Naive thymus-derived CD8-positive, alpha-beta T cell (primary cell): ENCODE measurements around the gene ZBTB7A. TPM values are rescaled to one million over a fixed set of nuclear protein-coding genes. Genes with fewer than 3 reads are reported as not detected.

Experiments used
- ATAC-seq, 2 donors: fragments of 150-1000 bp; cut with Tn5 transposase in 1 of 2; sonication (Bioruptor Pico), chemical (Tn5 transposase) in 1 of 2; 1 replicate in 1 of 2; 2 replicates in 1 of 2; pipeline ENCODE4 v1.10.0; 2021; ENCODE audit warnings: mild to moderate bottlenecking in 2 of 2, moderate library complexity in 2 of 2
- POLR2A ChIA-PET: fragments of 350-600 bp; sonication (Branson Sonifier 250); formaldehyde crosslinking; loops from one replicate; lab custom pipeline; 2021; ENCODE audit warnings: antibody characterized with exemption; lab: Charles Lee
- DNase-seq, 10 donors: peaks; one replicate each; pipeline versions ENCODE4 v3.0.0 to v3.0.0-alpha.2; 2020 to 2022
- H3K27ac Mint-ChIP-seq, 10 donors: one replicate each; pipeline ENCODE4 v1.8.0; 2020 to 2022; ENCODE audit warnings: mild to moderate bottlenecking in 10 of 10, mixed read lengths in 10 of 10, moderate library complexity in 4 of 10, inconsistent platforms in 1 of 10
- H3K27me3 Mint-ChIP-seq, 5 donors: one replicate each; pipeline ENCODE4 v1.8.0; 2021 to 2022; ENCODE audit warnings: mixed read lengths in 5 of 5
- H3K36me3 Mint-ChIP-seq, 3 donors: one replicate each; pipeline ENCODE4 v1.8.0; 2020 to 2022; ENCODE audit warnings: mixed read lengths in 3 of 3, mild to moderate bottlenecking in 2 of 3, inconsistent platforms in 1 of 3
- H3K4me1 Mint-ChIP-seq, 4 donors: one replicate each; pipeline ENCODE4 v1.8.0; 2021 to 2022; ENCODE audit warnings: mixed read lengths in 4 of 4
- H3K4me3 Mint-ChIP-seq, 10 donors: one replicate each; pipeline ENCODE4 v1.8.0; 2020 to 2022; ENCODE audit warnings: mild to moderate bottlenecking in 10 of 10, mixed read lengths in 10 of 10, moderate library complexity in 6 of 10, inconsistent platforms in 1 of 10
- H3K9me3 Mint-ChIP-seq, 9 donors: one replicate each; pipeline ENCODE4 v1.8.0; 2020 to 2022; ENCODE audit warnings: mixed read lengths in 9 of 9, mild to moderate bottlenecking in 3 of 9, inconsistent platforms in 1 of 9, moderate library complexity in 1 of 9
- polyA plus RNA-seq, 3 donors: library from polyadenylated mRNA; unstranded; fragments of 300-500 nt; fragmentation: Illumina TruSeq; gene quantifications; one replicate each; pipeline ENCODE4 v1.2.3, GENCODE V29; 2021
- total RNA-seq, 8 experiments: library from RNA in 2 of 8; stranded (reverse) in 2 of 8; gene quantifications; one replicate each; pipeline ENCODE4 v1.2.3 and lab custom pipeline; 2021 to 2026

ZBTB7A gene
- total and polyA plus RNA-seq, 5 experiments from 2014 or later = 31.3 to 59.9 (median 52.2) TPM

DNA sequence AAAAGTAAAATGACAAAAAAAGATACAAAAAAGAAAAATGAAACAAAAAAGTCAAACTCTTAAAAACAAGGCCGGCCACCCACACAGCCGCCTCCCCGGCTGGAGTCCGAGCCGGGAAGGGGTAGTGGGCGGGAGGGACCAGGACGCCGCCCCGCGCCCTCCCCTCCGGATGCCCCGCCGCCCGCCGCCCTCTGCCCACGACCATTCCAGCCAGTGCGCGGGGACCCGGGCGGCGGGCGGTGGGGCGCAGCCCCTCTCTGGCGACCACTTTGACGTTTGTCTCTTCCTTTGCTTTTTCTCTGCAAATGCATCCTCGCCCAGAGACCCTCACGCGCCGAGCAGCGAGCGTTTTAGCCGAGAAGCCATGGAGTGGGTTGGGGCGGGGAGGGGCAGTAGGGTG, 28.6 kb downstream of the ZBTB7A start:
- Mint-ChIP-seq H3K4me1 (peaks cover 0 to 8% (median 5%) of the 10 kb centered on the region in 4 donors), H3K4me3 (no peak overlapping the region), H3K27me3 (no peaks in the 10 kb centered on the region), H3K36me3 (peaks cover 0 to 9% (median 0%) of the 10 kb centered on the region in 3 donors), H3K27ac (no peak overlapping the region), H3K9me3 (no peaks in the 10 kb centered on the region)
- no peak for DNase-seq
- POLR2A ChIA-PET = no interaction called here
- ATAC-seq = no peak

DNA sequence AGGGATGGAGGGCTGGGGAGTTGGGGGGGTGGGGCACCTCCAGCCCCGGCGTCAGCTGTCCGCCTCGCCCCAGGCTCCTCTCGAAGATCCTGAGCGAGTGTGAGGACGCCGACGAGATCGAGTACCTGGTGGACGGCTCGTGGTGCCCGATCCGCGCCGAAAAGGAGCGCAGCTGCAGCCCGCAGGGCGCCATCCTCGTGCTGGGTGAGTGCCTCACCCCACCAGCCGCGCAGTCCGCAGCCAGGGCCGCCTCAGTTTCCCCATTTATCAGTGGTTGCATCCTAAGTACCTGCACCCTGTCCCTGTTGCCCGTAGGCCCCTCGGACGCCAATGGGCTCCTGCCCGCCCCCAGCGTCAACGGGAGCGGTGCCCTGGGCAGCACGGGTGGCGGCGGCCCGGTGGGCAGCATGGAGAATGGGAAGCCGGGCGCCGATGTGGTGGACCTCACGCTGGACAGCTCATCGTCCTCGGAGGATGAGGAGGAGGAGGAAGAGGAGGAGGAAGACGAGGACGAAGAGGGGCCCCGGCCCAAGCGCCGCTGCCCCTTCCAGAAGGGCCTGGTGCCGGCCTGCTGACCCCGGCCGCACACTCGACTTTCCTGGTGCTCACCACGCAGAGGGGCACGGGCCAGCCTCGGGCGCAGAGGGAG, 29.3 kb downstream of the ZBTB7A start:
- Mint-ChIP-seq H3K27ac (no peak overlapping the region), H3K4me3 (no peak overlapping the region), H3K27me3 (no peaks in the 10 kb centered on the region), H3K9me3 (no peaks in the 10 kb centered on the region), H3K36me3 (peaks cover 0 to 9% (median 0%) of the 10 kb centered on the region in 3 donors), H3K4me1 (peaks cover 0 to 8% (median 5%) of the 10 kb centered on the region in 4 donors)
- ATAC-seq (no peak), DNase-seq (no peak)
- POLR2A ChIA-PET = no interaction called here

DNA sequence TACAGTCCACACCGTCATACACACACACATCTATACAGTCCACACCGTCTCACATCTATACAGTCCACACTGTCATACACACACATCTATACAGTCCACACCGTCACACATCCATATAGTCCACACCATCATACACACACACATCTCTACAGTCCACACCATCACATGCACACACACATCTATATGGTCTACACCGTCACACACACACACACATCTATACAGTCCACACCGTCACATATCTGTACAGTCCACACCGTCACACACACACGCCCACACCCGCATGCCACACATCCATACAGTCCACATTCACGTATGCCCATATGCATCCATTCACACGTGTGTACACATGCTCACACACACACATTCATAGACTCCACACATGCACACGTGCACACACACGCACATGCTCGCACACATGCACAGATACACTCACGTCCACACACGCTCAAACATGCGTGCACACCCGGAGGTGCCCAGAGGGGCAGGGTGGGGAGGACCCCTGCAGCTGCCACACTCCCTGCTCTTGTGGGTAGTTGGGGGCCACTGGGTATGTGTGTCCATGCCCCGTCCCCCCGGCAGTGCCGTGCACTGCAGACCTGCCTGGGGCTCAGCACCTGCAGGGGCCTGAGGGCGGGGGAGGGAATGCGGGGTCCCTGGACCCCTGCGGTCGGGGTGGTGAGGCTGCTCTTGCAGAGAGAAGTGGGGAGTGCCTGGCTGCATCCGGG, 30.0 kb downstream of the ZBTB7A start:
- Mint-ChIP-seq H3K27me3 (no peaks in the 10 kb centered on the region), H3K9me3 (no peaks in the 10 kb centered on the region), H3K36me3 (peaks cover 0 to 7% (median 0%) of the 10 kb centered on the region in 3 donors), H3K27ac (no peak overlapping the region), H3K4me1 (peaks cover 0 to 8% (median 5%) of the 10 kb centered on the region in 4 donors), H3K4me3 (no peak overlapping the region)
- POLR2A ChIA-PET = no interaction called here
- ATAC-seq (peak in 1 of 2 donors; percentile 14), DNase-seq (no peak)

DNA sequence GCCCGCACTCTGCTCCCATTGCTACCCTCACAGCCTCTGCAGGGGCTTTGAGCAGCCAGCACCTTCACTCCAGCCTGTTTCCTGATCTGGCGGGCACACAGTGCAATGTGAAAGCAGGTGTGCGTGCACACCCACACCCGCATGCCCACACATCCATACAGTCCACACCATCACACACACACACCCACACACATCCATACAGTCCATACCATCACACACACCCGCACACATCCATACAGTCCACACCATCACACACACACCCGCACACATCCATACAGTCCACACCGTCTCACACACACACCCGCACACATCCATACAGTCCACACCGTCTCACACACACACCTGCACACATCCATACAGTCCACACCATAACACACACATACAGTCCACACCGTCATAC, 31.1 kb downstream of the ZBTB7A start:
- H3K36me3 Mint-ChIP-seq = peaks cover 0 to 9% (median 0%) of the 10 kb centered on the region in 3 donors
- no peaks in the 10 kb centered on the region for H3K27me3 Mint-ChIP-seq
- H3K9me3 Mint-ChIP-seq = no peaks in the 10 kb centered on the region
- POLR2A ChIA-PET = interaction anchor here (1.1 kb wide), 1 partner anchor 51 kb away, joined by 5 read pairs; no protein-coding TSS in a partner anchor
- no peak overlapping the region for H3K27ac Mint-ChIP-seq
- H3K4me3 Mint-ChIP-seq = no peak overlapping the region
- peak in 1 of 2 donors; percentile 11 for ATAC-seq
- peaks cover 0 to 8% (median 5%) of the 10 kb centered on the region in 4 donors for H3K4me1 Mint-ChIP-seq
- DNase-seq = no peak

DNA sequence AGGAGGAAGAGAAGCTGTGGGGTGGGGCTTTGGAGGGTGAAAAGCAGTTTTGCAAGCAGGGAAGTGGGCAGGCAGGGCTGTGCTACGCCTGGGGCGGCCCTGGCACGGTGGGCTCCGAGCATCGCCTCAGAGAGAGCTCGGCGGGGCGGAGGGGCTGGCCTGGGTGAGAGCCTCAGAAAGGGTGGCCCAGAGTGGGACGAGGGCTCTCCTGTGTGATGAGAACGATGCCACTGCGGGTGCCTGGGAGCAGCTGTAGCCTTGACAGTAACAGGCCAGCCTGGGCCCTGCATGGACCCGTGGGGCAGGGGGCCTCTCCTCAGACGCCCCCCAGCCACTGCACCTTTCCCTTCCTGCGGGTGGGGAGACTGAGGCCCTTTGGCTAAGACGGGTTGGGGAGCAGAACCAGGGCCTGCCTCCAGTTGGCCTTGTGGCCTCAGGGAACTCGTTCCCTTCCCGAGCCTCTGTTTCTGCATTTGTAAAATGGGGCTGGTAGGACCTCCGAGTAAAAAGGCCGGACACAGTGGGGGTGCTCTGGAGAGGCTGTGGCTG, 31.6 kb downstream of the ZBTB7A start:
- Mint-ChIP-seq H3K4me3 (no peak overlapping the region), H3K36me3 (peaks cover 0 to 9% (median 0%) of the 10 kb centered on the region in 3 donors), H3K4me1 (peaks cover 0 to 3% (median 1%) of the 10 kb centered on the region in 4 donors), H3K9me3 (no peaks in the 10 kb centered on the region), H3K27ac (peak overlapping the region in 1 of 10 donors; percentile 62), H3K27me3 (no peaks in the 10 kb centered on the region)
- no peak for DNase-seq
- ATAC-seq = no peak
- POLR2A ChIA-PET = interaction anchor here (0.5 to 1.1 kb wide), 4 partner anchors 22 to 1004 kb away, joined by 3 to 5 read pairs (median 3); no protein-coding TSS in a partner anchor

DNA sequence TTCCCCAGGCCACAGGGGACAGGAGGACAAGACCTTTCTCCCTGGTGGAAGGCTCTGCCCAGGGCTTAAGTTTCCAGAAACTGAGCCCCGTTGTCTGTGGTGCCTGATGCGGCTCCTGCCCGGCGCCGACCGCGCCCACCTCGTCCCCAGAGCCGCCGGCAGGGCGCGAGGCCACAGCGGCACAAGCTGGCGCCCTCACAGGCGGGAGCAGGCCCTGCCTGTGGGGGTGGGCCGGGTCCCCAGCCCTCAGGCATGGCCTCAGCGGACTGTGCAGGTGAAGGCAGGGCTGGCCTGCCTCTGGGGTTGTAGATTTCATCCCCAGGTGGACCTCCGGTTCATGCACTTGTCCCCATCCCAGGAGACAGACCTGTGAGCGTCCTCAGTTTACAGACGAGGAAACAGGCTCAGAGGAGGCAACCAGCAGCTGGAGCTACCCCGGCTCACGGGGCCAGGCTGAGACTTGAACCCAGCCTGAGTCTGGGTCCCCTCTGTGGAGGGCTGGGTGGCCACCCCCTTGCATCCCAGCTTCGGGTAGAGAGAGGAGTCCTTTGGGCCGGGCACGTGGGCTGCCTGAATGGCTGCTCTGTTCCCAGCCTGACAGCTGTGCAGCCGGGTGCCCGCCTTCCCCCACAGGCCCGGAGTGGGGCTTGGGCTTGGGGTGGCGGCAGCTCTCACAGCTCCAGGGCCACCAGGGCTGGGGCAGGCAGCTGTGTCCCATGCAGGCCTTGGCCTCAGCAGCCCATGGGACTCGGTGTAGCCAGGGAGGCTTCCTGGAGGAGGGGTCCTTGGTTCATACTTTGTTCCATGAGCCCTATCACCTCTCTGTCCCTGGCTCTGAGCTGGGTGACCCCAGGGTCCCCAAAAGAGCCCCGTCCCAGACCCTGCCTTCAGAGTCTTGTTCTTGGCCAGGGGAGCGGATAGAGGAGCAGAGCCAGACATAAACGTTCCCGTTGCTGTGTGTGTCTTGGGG, 32.4 kb downstream of the ZBTB7A start:
- Mint-ChIP-seq H3K4me3 (no peak overlapping the region), H3K27me3 (no peaks in the 10 kb centered on the region), H3K36me3 (peaks cover 0 to 6% (median 0%) of the 10 kb centered on the region in 3 donors), H3K4me1 (no peaks in the 10 kb centered on the region), H3K9me3 (no peaks in the 10 kb centered on the region), H3K27ac (peak overlapping the region in 1 of 10 donors; percentile 62)
- ATAC-seq (no peak), DNase-seq (no peak)
- POLR2A ChIA-PET = interaction anchor here (0.5 to 1.1 kb wide), 6 partner anchors 22 to 1005 kb away, joined by 3 to 5 read pairs (median 3); no protein-coding TSS in a partner anchor

DNA sequence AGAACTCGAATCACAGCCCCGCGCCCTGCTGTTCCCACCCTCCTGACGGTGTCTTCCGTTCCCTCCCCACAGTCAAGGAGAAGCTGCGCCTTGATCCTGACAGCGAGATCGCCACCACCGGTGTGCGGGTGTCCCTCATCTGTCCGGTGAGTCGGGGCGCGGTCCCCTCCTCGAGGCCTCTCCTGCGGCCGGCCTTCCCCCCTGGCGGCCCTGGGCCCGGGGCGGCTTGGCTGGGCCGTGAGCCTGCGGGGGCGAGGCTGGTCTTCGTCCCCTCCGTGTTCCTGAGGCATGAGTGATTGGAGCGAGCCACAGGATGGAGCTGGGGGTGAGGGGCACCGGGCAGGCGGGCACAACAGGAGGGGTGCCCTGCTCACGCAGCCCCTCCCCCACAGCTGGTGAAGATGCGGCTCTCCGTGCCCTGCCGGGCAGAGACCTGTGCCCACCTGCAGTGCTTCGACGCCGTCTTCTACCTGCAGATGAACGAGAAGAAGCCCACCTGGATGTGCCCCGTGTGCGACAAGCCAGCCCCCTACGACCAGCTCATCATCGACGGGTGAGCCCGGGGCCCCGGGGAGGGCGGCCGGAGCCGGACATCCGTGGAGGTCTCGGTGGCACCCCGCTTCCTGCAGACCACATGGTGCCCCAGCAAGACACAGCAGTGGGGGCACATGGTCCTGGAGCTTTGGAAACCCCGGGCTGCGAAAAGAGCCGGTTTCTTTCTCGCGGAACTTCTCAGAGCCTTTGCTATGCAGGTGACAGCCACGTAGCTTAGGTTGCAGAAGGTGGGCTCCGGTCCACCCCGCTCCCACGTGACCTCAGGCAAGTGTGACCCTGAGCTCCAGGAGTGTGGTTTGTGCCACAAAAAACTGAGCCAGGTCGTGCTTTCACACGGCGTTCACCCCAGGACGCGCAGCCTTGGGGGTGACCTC, 33.4 kb downstream of the ZBTB7A start:
- peaks cover 0 to 9% (median 0%) of the 10 kb centered on the region in 3 donors for H3K36me3 Mint-ChIP-seq
- H3K4me3 Mint-ChIP-seq = no peak overlapping the region
- no peaks in the 10 kb centered on the region for H3K4me1 Mint-ChIP-seq
- ATAC-seq = no peak
- no peak for DNase-seq
- H3K27ac Mint-ChIP-seq = no peak overlapping the region
- POLR2A ChIA-PET = interaction anchor here (0.6 to 1.1 kb wide), 3 partner anchors 26 to 194 kb away, joined by 3 to 4 read pairs (median 4); no protein-coding TSS in a partner anchor
- H3K9me3 Mint-ChIP-seq = no peaks in the 10 kb centered on the region
- no peaks in the 10 kb centered on the region for H3K27me3 Mint-ChIP-seq

DNA sequence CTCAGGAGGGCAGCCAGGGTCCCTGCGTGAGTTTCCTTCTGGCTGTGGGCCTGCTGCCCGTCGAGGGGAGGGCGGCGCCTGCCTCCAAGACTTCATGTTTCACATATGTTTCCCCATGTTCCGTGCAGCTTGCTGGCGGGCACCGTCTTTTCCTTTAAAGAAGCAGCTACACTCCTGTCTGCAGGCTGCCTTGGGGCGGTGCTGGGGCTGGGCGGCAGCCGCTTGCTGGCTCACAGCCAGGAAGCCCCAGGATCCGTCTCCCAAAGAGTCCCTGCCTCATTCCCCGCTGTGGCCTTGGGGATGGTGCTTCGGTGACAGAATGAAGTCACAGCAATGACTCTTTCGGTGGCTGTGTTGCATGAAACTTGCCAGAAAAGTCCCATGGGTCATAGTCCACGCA, 34.3 kb downstream of the ZBTB7A start:
- no peaks in the 10 kb centered on the region for H3K9me3 Mint-ChIP-seq
- no peak for DNase-seq
- ATAC-seq = no peak
- H3K4me3 Mint-ChIP-seq = no peak overlapping the region
- H3K36me3 Mint-ChIP-seq = peaks cover 0 to 8% (median 0%) of the 10 kb centered on the region in 3 donors
- H3K27me3 Mint-ChIP-seq = no peaks in the 10 kb centered on the region
- POLR2A ChIA-PET = no interaction called here
- no peaks in the 10 kb centered on the region for H3K4me1 Mint-ChIP-seq
- H3K27ac Mint-ChIP-seq = no peak overlapping the region

DNA sequence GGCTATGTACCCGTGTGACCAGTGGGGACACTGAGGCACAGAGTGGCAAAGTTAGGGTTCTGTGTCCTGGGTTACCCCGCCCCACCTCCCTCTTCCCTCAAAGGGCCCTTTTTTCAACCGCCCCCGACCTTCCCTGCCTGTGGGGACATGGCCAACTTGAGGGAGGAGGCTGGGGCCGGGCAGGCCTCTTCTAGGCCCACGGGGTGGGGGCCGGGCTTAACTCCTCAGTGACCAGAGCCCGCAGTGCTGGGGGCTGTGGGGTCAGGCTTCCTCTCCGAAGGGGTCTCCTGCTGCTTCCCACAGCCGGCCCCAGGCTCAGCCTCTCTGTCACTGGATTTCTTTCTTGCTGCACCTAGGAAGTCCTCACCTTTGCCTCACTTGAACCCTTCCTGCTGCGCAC, 35.3 kb downstream of the ZBTB7A start:
- Mint-ChIP-seq H3K27me3 (no peaks in the 10 kb centered on the region), H3K4me3 (no peak overlapping the region), H3K9me3 (no peaks in the 10 kb centered on the region), H3K36me3 (peaks cover 0 to 18% (median 0%) of the 10 kb centered on the region in 3 donors), H3K27ac (peak overlapping the region in 1 of 10 donors; percentile 58), H3K4me1 (no peaks in the 10 kb centered on the region)
- DNase-seq = no peak
- no peak for ATAC-seq
- POLR2A ChIA-PET = no interaction called here

DNA sequence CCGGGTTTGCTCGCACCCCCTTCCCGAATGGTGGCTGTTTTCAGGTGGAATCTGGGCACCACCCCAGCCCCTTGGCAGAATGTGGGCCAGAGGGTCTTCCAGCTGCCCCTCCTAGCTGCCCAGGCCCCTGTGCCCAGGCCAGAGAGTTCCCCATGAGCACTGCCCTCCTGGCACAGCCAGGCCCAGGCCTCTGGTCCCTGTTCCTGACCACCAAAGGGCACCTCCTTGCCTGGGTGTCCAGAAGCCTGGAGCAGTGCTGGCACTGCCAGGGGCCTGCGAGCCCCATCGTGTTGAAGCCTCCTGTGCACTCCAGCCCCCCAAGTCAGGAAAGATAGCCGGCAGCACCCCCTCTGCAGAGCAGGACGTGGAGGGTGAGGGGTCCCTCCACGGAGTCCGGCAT, 35.7 kb downstream of the ZBTB7A start:
- no peaks in the 10 kb centered on the region for H3K4me1 Mint-ChIP-seq
- ATAC-seq (no peak), DNase-seq (no peak)
- H3K27me3 Mint-ChIP-seq = no peaks in the 10 kb centered on the region
- no peaks in the 10 kb centered on the region for H3K9me3 Mint-ChIP-seq
- H3K36me3 Mint-ChIP-seq = peaks cover 0 to 18% (median 0%) of the 10 kb centered on the region in 3 donors
- POLR2A ChIA-PET = no interaction called here
- H3K4me3 Mint-ChIP-seq = no peak overlapping the region
- H3K27ac Mint-ChIP-seq = peak overlapping the region in 1 of 10 donors; percentile 55

DNA sequence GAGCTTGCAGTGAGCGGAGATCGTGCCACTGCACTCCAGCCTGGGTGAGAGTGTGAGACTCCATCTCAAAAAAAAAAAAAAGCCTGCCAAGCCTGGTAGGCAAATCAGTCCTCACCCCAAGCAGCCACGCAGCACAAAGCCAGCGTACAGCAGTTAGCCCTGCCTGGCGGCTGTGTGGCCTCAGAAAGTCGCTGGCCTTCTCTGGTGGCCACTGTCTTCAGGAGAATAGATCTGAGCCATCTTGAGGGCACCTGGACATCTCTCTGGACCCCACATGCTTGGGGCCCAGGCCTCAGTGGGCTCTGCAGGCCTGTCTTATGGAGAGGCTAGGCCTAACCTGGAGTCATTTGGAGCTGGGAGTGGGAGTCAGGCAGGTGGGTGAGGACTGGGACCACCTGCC, 36.1 kb downstream of the ZBTB7A start:
- Mint-ChIP-seq H3K9me3 (no peaks in the 10 kb centered on the region), H3K36me3 (peaks cover 0 to 19% (median 0%) of the 10 kb centered on the region in 3 donors), H3K4me1 (no peaks in the 10 kb centered on the region), H3K4me3 (no peak overlapping the region), H3K27me3 (no peaks in the 10 kb centered on the region), H3K27ac (no peak overlapping the region)
- DNase-seq = no peak
- no peak for ATAC-seq
- POLR2A ChIA-PET = no interaction called here
